Suprapubic skin (tissue), 3 donors: Measurements from ENCODE around the gene MYOM1.

Experiments used
- POLR2A ChIP-seq, 2 donors: fragments of 450-650 bp; IDR thresholded peaks; one replicate each; pipeline ENCODE4 v1.6.1; 2017; ENCODE audit warnings: antibody characterized with exemption in 2 of 2, mild to moderate bottlenecking in 2 of 2, moderate library complexity in 2 of 2
- TF ChIP-seq, protein P1 (sequence below), 2 donors: fragments of 200-600 bp in 1 of 2; fragments of 450-650 bp in 1 of 2; sonication (generic) in 1 of 2; IDR thresholded peaks; one replicate each; pipeline ENCODE4 v1.5.1; 2016 to 2019; ENCODE audit warnings: antibody characterized with exemption in 2 of 2, mild to moderate bottlenecking in 1 of 2, moderate library complexity in 1 of 2

- TF ChIP-seq, protein P1, sequence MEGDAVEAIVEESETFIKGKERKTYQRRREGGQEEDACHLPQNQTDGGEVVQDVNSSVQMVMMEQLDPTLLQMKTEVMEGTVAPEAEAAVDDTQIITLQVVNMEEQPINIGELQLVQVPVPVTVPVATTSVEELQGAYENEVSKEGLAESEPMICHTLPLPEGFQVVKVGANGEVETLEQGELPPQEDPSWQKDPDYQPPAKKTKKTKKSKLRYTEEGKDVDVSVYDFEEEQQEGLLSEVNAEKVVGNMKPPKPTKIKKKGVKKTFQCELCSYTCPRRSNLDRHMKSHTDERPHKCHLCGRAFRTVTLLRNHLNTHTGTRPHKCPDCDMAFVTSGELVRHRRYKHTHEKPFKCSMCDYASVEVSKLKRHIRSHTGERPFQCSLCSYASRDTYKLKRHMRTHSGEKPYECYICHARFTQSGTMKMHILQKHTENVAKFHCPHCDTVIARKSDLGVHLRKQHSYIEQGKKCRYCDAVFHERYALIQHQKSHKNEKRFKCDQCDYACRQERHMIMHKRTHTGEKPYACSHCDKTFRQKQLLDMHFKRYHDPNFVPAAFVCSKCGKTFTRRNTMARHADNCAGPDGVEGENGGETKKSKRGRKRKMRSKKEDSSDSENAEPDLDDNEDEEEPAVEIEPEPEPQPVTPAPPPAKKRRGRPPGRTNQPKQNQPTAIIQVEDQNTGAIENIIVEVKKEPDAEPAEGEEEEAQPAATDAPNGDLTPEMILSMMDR (IDR thresholded peaks at IDR 0.05) = no peak
- no peak for TF ChIP-seq POLR2A (IDR thresholded peaks at IDR 0.05)
Observed at GRCh38 chr18:3171631-3172030, 48.1 kb downstream of the MYOM1 start.
